DOHH2 (cell line): ENCODE data around the gene PTPN14.

Experiments used
- H3F3A ChIP-seq: fragments of 200-600 bp; sonication (generic), shearing (Covaris generic); 2 replicates; pipeline ENCODE4 v1.6.0; 2016; ENCODE audit warnings: antibody characterized with exemption, mild to moderate bottlenecking; ENCODE audit not compliant: control insufficient read depth, insufficient read depth
- H3K27ac ChIP-seq: fragments of 200-600 bp; sonication (generic); 2 replicates; pipeline ENCODE4 v1.5.1; 2014; ENCODE audit warnings: low read depth, mild to moderate bottlenecking, low read length, moderate library complexity
- H3K27me3 ChIP-seq: fragments of 200-600 bp; sonication (generic); 2 replicates; pipeline ENCODE4 v1.6.1; 2014; ENCODE audit warnings: mild to moderate bottlenecking, low read length, mixed read lengths; ENCODE audit not compliant: control insufficient read depth
- H3K36me3 ChIP-seq: fragments of 200-600 bp; sonication (generic); 2 replicates; pipeline ENCODE4 v1.6.1; 2014; ENCODE audit warnings: mild to moderate bottlenecking, low read length, moderate library complexity, mixed read lengths; ENCODE audit not compliant: control insufficient read depth
- H3K4me1 ChIP-seq: fragments of 200-600 bp; sonication (generic); 2 replicates; pipeline ENCODE4 v1.6.1; 2014; ENCODE audit warnings: mild to moderate bottlenecking, low read length, mixed read lengths; ENCODE audit not compliant: control insufficient read depth
- H3K4me2 ChIP-seq: fragments of 200-600 bp; sonication (generic); 2 replicates; pipeline ENCODE4 v1.6.0; 2014; ENCODE audit warnings: mild to moderate bottlenecking, low read length, moderate library complexity
- H3K4me3 ChIP-seq: fragments of 200-600 bp; sonication (generic); 2 replicates; pipeline ENCODE4 v1.5.1; 2014; ENCODE audit warnings: mild to moderate bottlenecking, low read length, mixed read lengths
- H3K79me2 ChIP-seq: fragments of 200-600 bp; sonication (generic); 2 replicates; pipeline ENCODE4 v1.6.1; 2014; ENCODE audit warnings: mild to moderate bottlenecking, low read length, mixed read lengths; ENCODE audit not compliant: control insufficient read depth
- H3K9me2 ChIP-seq: fragments of 200-600 bp; sonication (generic); replicated peaks from 2 replicates; pipeline ENCODE4 v1.6.1; 2014; ENCODE audit warnings: mild to moderate bottlenecking, low read length, mixed read lengths; ENCODE audit not compliant: control insufficient read depth
- H3K9me3 ChIP-seq: fragments of 200-600 bp; sonication (generic); 2 replicates; pipeline ENCODE4 v1.6.1; 2014; ENCODE audit warnings: antibody characterized with exemption, low read length, mixed read lengths; ENCODE audit not compliant: control insufficient read depth, insufficient read depth
- H4K20me1 ChIP-seq: fragments of 200-600 bp; sonication (generic); 2 replicates; pipeline ENCODE4 v1.6.0; 2014; ENCODE audit warnings: low read depth, mild to moderate bottlenecking, antibody characterized with exemption, low read length, moderate library complexity; ENCODE audit not compliant: control insufficient read depth, insufficient read depth
- CTCF ChIP-seq: fragments of 200-600 bp; sonication (generic); IDR thresholded peaks from one replicate; pipeline ENCODE4 v1.5.1; 2014; ENCODE audit warnings: antibody characterized with exemption, mild to moderate bottlenecking, low read depth, low read length; ENCODE audit not compliant: poor library complexity, severe bottlenecking
- EZH2phosphoT487 ChIP-seq: fragments of 200-600 bp; sonication (generic); IDR thresholded peaks from 2 replicates; pipeline ENCODE4 v1.6.1; 2017; ENCODE audit warnings: borderline replicate concordance, mild to moderate bottlenecking, antibody characterized with exemption, low read length, moderate library complexity, mixed read lengths

The PTPN14 gene

GRCh38 chr1:214404571-214405213, 146.7 kb downstream of the PTPN14 start:
- Histone ChIP-seq H3K4me1 (no peaks in the 10 kb centered on the region), H3K4me2 (no peak overlapping the region)

GRCh38 chr1:214404154-214404553, 147.2 kb downstream of the PTPN14 start:
- Histone ChIP-seq H3K4me2 (no peak overlapping the region), H3K36me3 (no peaks in the 10 kb centered on the region), H3K27me3 (no peaks in the 10 kb centered on the region), H3K4me3 (no peak overlapping the region), H3K9me2 (no peaks in the 10 kb centered on the region), H3K79me2 (no peaks in the 10 kb centered on the region), H3F3A (no peaks in the 10 kb centered on the region), H3K4me1 (no peaks in the 10 kb centered on the region), H3K27ac (no peak overlapping the region), H4K20me1 (no peaks in the 10 kb centered on the region), H3K9me3 (no peaks in the 10 kb centered on the region)
- TF ChIP-seq CTCF = no peak
- TF ChIP-seq EZH2phosphoT487 = no peak

More at GRCh38 chr1:214404571-214405213, 146.7 kb downstream of the PTPN14 start:
- H3K27me3 ChIP-seq = no peaks in the 10 kb centered on the region
- no peaks in the 10 kb centered on the region for H3K79me2 ChIP-seq
- no peak for TF ChIP-seq EZH2phosphoT487
- TF ChIP-seq CTCF = no peak
- H4K20me1 ChIP-seq = no peaks in the 10 kb centered on the region
- H3F3A ChIP-seq = no peaks in the 10 kb centered on the region
- no peaks in the 10 kb centered on the region for H3K36me3 ChIP-seq
- H3K27ac ChIP-seq = no peak overlapping the region
- no peaks in the 10 kb centered on the region for H3K9me3 ChIP-seq
- no peak overlapping the region for H3K4me3 ChIP-seq
- H3K9me2 ChIP-seq = no peaks in the 10 kb centered on the region

- H3K27me3 ChIP-seq = no peaks in the 10 kb centered on the region
- H3K9me2 ChIP-seq = no peaks in the 10 kb centered on the region
- no peaks in the 10 kb centered on the region for H3F3A ChIP-seq
- H3K4me1 ChIP-seq = no peaks in the 10 kb centered on the region
- H3K9me3 ChIP-seq = no peaks in the 10 kb centered on the region
- no peaks in the 10 kb centered on the region for H3K79me2 ChIP-seq
- TF ChIP-seq CTCF (no peak), EZH2phosphoT487 (no peak)
- no peak overlapping the region for H3K4me2 ChIP-seq
- no peaks in the 10 kb centered on the region for H3K36me3 ChIP-seq
- no peak overlapping the region for H3K27ac ChIP-seq
- no peak overlapping the region for H3K4me3 ChIP-seq
- H4K20me1 ChIP-seq = no peaks in the 10 kb centered on the region
Measured at GRCh38 chr1:214403431-214403830, 148.0 kb downstream of the PTPN14 start.
